SH-SY5Y (cell line): ENCODE results near the gene ATPAF1.

ENCODE experiments used
- GATA2 ChIP-seq: IDR thresholded peaks from 2 replicates; pipeline ENCODE4 v1.6.1; 2011; ENCODE audit warnings: mild to moderate bottlenecking, low read depth, low read length
- GATA3 ChIP-seq: IDR thresholded peaks from 2 replicates; pipeline ENCODE4 v1.6.1; 2011; ENCODE audit warnings: low read depth, mild to moderate bottlenecking, low read length, moderate library complexity

GRCh38 chr1:46659307-46659870 is 8.8 kb downstream of the ATPAF1 start:
- TF ChIP-seq GATA3 (no peak), GATA2 (no peak)
